Dendritic cell treated with granulocyte-macrophage colony-stimulating factor and Interleukin-4, amounts not matched to agents 40 ng/mL and 50 ng/mL, for 4 days (primary cell): ENCODE results near the gene PSTK.

Experiments used
- H3K27ac Mint-ChIP-seq: one replicate; pipeline ENCODE4 v1.8.0; 2022; ENCODE audit warnings: mild to moderate bottlenecking, mixed read lengths
- H3K27me3 Mint-ChIP-seq: one replicate; pipeline ENCODE4 v1.8.0; 2022; ENCODE audit warnings: mild to moderate bottlenecking, mixed read lengths
- H3K36me3 Mint-ChIP-seq: one replicate; pipeline ENCODE4 v1.8.0; 2022; ENCODE audit warnings: low read depth, mixed read lengths
- H3K4me1 Mint-ChIP-seq: one replicate; pipeline ENCODE4 v1.8.0; 2022; ENCODE audit warnings: low read depth, mixed read lengths
- H3K4me3 Mint-ChIP-seq: one replicate; pipeline ENCODE4 v1.8.0; 2022; ENCODE audit warnings: mild to moderate bottlenecking, moderate library complexity, mixed read lengths
- H3K9me3 Mint-ChIP-seq: one replicate; pipeline ENCODE4 v1.8.0; 2022; ENCODE audit warnings: mixed read lengths
- intact Hi-C: fragments of 100-400 bp; cut with micrococcal nuclease; formaldehyde crosslinking; loops from one replicate; pipeline ENCODE4 v1.15.0; 2022

The PSTK gene, protein sequence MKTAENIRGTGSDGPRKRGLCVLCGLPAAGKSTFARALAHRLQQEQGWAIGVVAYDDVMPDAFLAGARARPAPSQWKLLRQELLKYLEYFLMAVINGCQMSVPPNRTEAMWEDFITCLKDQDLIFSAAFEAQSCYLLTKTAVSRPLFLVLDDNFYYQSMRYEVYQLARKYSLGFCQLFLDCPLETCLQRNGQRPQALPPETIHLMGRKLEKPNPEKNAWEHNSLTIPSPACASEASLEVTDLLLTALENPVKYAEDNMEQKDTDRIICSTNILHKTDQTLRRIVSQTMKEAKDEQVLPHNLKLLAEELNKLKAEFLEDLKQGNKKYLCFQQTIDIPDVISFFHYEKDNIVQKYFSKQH

DNA sequence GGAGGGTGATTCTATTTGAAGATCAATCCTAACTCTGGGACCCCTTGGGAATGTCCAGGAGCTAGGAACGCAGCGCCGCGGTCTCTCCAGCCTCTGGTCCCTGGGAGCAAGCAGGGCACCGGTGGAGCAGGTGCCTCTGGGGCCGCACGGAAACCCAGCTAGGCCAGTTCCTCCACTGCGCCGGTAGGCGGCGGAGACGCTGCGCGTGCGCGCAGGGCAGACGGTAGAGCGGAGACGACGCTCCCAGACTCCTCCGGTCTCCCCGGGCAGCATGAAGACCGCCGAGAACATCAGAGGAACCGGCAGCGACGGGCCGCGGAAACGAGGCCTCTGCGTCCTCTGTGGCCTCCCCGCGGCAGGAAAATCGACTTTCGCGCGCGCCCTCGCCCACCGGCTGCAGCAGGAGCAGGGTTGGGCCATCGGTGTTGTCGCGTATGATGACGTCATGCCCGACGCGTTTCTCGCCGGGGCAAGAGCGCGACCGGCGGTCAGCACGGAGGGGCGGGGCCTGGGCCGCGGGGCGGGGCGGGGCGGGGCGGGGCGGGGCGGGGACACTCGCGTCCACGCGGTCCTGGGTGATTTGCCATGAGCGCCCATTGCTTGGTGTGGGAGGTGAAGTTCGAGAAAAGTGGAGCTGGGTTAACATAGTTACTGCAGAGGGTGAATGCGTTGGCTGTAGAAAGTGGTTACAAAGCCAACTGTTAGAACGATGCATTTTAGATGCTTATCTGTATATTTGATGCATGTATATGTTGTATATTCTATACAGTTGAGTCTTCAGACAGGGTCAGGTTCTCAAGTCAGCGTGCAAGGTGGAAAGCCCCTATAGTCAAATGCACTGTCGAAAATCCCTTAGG, at the start of gene PSTK:
Gene PSTK (plus strand): TSS at position 193 of the 857 bp plus-strand sequence. CDS start 79 bp downstream, at position 272.
- Mint-ChIP-seq H3K36me3 (peaks cover 15% of the 10 kb centered on the region), H3K27me3 (peaks cover 8% of the 10 kb centered on the region), H3K4me3 (peak within 1 kb of the TSS; percentile 87), H3K4me1 (peaks cover 6% of the 10 kb centered on the region), H3K27ac (peak within 1 kb of the TSS; percentile 96), H3K9me3 (no peaks in the 10 kb centered on the region)
- intact Hi-C loops = loop anchor here (1.0 kb wide), 2 partner anchors 26 to 28 kb away; partner anchors contain the start of genes C10orf88 and IKZF5

GRCh38 chr10:122931088-122931906, 48.9 kb upstream of the PSTK start:
- no peaks in the 10 kb centered on the region for H3K27me3 Mint-ChIP-seq

GRCh38 chr10:122939133-122939855, 40.9 kb upstream of the PSTK start:
- no peaks in the 10 kb centered on the region for H3K4me1 Mint-ChIP-seq
- no peak overlapping the region for H3K27ac Mint-ChIP-seq
- no peak overlapping the region for H3K4me3 Mint-ChIP-seq
- intact Hi-C loops = no loop called here
- H3K36me3 Mint-ChIP-seq = peaks cover 31% of the 10 kb centered on the region
- H3K27me3 Mint-ChIP-seq = no peaks in the 10 kb centered on the region
- no peaks in the 10 kb centered on the region for H3K9me3 Mint-ChIP-seq

More at GRCh38 chr10:122931088-122931906, 48.9 kb upstream of the PSTK start:
- Mint-ChIP-seq H3K36me3 (peaks cover 5% of the 10 kb centered on the region), H3K4me3 (no peak overlapping the region), H3K9me3 (no peaks in the 10 kb centered on the region), H3K4me1 (no peaks in the 10 kb centered on the region), H3K27ac (no peak overlapping the region)
- intact Hi-C loops = no loop called here

DNA sequence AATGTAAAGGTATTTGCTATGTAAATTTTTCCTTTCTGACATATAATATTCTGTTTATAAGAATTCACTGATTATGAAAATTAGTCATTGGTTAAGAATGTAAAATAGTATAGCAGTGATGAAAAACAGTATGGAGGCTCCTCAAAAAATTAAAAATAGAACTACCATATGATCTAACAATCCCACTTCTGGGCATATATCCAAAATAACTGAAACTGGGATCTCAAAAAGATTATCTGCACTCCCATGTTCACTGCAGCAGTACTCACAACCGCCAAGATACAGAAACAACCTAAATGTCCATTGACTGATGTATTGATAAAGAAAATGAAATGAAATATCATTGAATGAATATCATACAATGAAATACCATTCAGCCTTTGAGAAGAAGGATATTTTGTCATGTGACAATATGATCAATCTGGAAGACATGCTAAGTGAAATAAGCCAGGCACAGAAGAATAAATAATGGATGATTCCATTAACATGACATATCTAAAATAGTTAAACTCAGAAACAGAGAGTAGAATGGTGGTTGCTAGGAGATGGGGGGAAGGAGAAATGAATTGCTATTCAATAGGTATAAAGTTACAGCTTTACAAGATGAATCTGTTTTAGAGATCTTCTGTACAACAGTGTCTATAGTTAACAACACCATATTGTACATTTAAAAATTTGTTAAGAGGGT, 40.2 kb upstream of the PSTK start:
- Mint-ChIP-seq H3K27me3 (no peaks in the 10 kb centered on the region), H3K27ac (no peak overlapping the region), H3K4me1 (no peaks in the 10 kb centered on the region), H3K9me3 (no peaks in the 10 kb centered on the region), H3K4me3 (no peak overlapping the region), H3K36me3 (peaks cover 31% of the 10 kb centered on the region)
- intact Hi-C loops = no loop called here

DNA sequence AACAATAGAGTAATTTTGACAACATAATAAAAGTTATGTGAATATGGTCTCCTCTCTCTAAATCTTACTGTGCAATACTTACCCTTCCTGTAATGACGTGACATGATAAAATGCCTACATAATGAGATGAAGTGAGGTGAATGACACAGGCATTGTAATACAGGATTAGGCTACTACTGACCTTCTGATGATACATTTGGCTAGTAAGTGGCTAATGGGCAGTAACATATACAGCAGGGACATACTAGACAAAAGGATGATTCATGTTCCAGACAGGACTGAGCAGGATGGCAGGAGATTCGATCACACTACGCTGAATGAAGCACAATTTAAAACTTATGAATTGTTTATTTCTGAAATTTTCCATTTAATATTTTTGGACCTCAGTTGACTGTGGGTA, 30.9 kb upstream of the PSTK start:
- intact Hi-C loops = no loop called here
- H3K4me1 Mint-ChIP-seq = peaks cover 11% of the 10 kb centered on the region

DNA sequence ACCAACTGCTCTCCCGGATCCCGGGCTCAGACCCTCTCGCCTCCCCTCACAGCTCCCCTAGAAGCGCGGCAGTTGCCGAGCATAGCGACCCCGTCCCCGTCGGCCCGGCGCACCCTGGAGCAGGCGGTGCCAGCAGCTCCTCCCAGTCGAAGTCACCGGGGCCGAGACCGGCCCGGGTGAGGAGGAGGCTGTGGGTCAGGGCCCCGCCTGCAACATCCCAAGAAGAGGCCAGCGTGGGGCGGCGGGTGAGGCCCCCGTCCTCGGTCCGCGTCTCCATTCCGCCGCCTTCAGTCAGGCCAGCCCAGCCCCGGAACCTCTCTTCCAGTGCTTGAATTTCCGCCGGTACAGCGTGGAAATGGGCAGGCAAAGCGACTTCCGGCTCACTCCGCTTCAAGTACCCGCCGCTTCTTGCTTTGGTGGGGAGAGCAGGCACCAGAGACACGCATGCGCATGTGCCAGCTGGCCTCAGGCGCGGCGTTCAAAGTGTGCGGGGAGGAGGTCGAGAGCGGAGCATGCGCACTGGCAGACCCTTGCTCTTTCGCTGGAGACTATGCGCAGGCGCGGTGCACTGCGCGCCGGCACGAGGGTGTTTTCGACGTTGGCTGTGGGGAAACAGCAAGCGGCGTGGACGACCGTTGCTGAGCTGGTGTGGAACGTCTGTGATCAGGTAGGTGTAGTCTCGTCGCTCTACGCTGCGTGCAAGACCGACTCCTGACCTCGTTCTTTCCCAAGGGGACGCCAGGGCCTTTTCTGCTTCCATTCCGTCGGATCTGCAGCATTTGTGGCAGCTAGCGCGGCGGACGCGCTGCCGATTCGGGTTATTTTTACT, 26.1 kb upstream of the PSTK start, which contains the start of gene C10orf88:
Gene C10orf88 (minus strand): TSS at position 326 of the 829 bp plus-strand sequence. CDS start 49 bp downstream, at position 277.
- Mint-ChIP-seq H3K4me3 (peak within 1 kb of the TSS; percentile 95), H3K4me1 (peaks cover 11% of the 10 kb centered on the region), H3K27me3 (peaks cover 22% of the 10 kb centered on the region)

More for the DNA sequence above, 30.9 kb upstream of the PSTK start:
- Mint-ChIP-seq H3K9me3 (no peaks in the 10 kb centered on the region), H3K27me3 (peaks cover 2% of the 10 kb centered on the region), H3K36me3 (peaks cover 53% of the 10 kb centered on the region), H3K27ac (no peak overlapping the region), H3K4me3 (no peak overlapping the region)

GRCh38 chr10:122954731-122955050, 25.5 kb upstream of the PSTK start:
- H3K27ac Mint-ChIP-seq = no peak overlapping the region
- peaks cover 22% of the 10 kb centered on the region for H3K27me3 Mint-ChIP-seq
- peak overlapping the region; percentile 37 for H3K4me3 Mint-ChIP-seq
- peaks cover 11% of the 10 kb centered on the region for H3K4me1 Mint-ChIP-seq
- intact Hi-C loops = loop anchor here (1.0 to 5.0 kb wide), 3 partner anchors 26 to 72 kb away; partner anchors contain the start of genes IKZF5 and PSTK
- peaks cover 22% of the 10 kb centered on the region for H3K36me3 Mint-ChIP-seq
- no peaks in the 10 kb centered on the region for H3K9me3 Mint-ChIP-seq

More for the DNA sequence above, 26.1 kb upstream of the PSTK start, which contains the start of gene C10orf88:
- H3K27ac Mint-ChIP-seq = peak within 1 kb of the TSS; percentile 92
- H3K9me3 Mint-ChIP-seq = no peaks in the 10 kb centered on the region
- peaks cover 28% of the 10 kb centered on the region for H3K36me3 Mint-ChIP-seq
- intact Hi-C loops = loop anchor here (1.0 to 5.0 kb wide), 3 partner anchors 26 to 72 kb away; partner anchors contain the start of genes IKZF5 and PSTK

- H3K4me1 Mint-ChIP-seq = peaks cover 11% of the 10 kb centered on the region
- peaks cover 22% of the 10 kb centered on the region for H3K27me3 Mint-ChIP-seq
- H3K27ac Mint-ChIP-seq = no peak overlapping the region
- H3K9me3 Mint-ChIP-seq = no peaks in the 10 kb centered on the region
- no peak overlapping the region for H3K4me3 Mint-ChIP-seq
- H3K36me3 Mint-ChIP-seq = peaks cover 13% of the 10 kb centered on the region
- intact Hi-C loops = no loop called here
Measured at GRCh38 chr10:122955892-122956291, 24.3 kb upstream of the PSTK start.

- no peaks in the 10 kb centered on the region for H3K9me3 Mint-ChIP-seq
- H3K36me3 Mint-ChIP-seq = peaks cover 13% of the 10 kb centered on the region
- intact Hi-C loops = no loop called here
- H3K27me3 Mint-ChIP-seq = peaks cover 22% of the 10 kb centered on the region
- no peak overlapping the region for H3K27ac Mint-ChIP-seq
- H3K4me1 Mint-ChIP-seq = peaks cover 11% of the 10 kb centered on the region
- H3K4me3 Mint-ChIP-seq = no peak overlapping the region
Measured at GRCh38 chr10:122957474-122957873, 22.7 kb upstream of the PSTK start.

GRCh38 chr10:122962405-122962804, 17.8 kb upstream of the PSTK start:
- Mint-ChIP-seq H3K4me1 (no peaks in the 10 kb centered on the region), H3K36me3 (no peaks in the 10 kb centered on the region), H3K27me3 (peaks cover 12% of the 10 kb centered on the region), H3K9me3 (peaks cover 18% of the 10 kb centered on the region), H3K27ac (no peak overlapping the region), H3K4me3 (no peak overlapping the region)
- intact Hi-C loops = no loop called here

- intact Hi-C loops = no loop called here
- Mint-ChIP-seq H3K9me3 (peaks cover 34% of the 10 kb centered on the region), H3K4me3 (no peak overlapping the region), H3K27ac (no peak overlapping the region), H3K4me1 (no peaks in the 10 kb centered on the region), H3K27me3 (peaks cover 21% of the 10 kb centered on the region), H3K36me3 (no peaks in the 10 kb centered on the region)
Measured at GRCh38 chr10:122966879-122967278, 13.3 kb upstream of the PSTK start.

- no peak overlapping the region for H3K4me3 Mint-ChIP-seq
Measured at GRCh38 chr10:122968698-122969097, 11.5 kb upstream of the PSTK start.

More at GRCh38 chr10:122968698-122969097, 11.5 kb upstream of the PSTK start:
- Mint-ChIP-seq H3K27me3 (peaks cover 18% of the 10 kb centered on the region), H3K9me3 (peaks cover 34% of the 10 kb centered on the region), H3K4me1 (no peaks in the 10 kb centered on the region), H3K27ac (no peak overlapping the region), H3K36me3 (no peaks in the 10 kb centered on the region)
- intact Hi-C loops = no loop called here
